Measurements from ENCODE around the gene VWA5B2.

Gene VWA5B2

DNA sequence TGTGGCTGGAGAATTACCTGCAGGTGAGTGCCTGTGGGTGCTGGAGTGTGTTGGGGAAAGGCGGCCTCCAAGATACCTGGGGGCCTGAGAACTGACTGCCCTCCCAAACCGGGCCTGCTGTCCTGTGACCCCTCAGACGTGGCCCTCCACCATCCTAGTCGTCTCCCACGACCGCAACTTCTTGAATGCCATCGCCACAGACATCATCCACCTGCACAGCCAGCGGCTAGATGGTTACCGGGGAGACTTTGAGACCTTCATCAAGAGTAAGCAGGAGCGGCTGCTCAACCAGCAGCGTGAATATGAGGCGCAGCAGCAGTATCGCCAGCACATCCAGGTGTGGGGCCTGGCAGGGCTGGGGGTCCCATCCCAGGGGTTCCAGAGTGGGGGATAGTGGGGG is 40.0 kb upstream of the VWA5B2 start:
- no peak for ATAC-seq (ENCODE audit: insufficient read depth, low read depth)
- Histone ChIP-seq H3K36me3 (ENCODE audit: insufficient read depth, low read length) (peaks cover 69% of the 10 kb centered on the region), H2AFZ (ENCODE audit: low read depth, low read length) (no peak overlapping the region), H3K9ac (ENCODE audit: low read depth, low read length) (no peak overlapping the region), H3K9me3 (ENCODE audit: insufficient read depth, low read length, severe bottlenecking) (no peaks in the 10 kb centered on the region), H3K27me3 (ENCODE audit: insufficient read depth, low read length, poor library complexity) (no peaks in the 10 kb centered on the region), H3K27ac (ENCODE audit: low read length) (no peak overlapping the region), H3K4me2 (ENCODE audit: insufficient read depth, low read length) (no peak overlapping the region), H4K20me1 (ENCODE audit: insufficient read depth, low read length) (peaks cover 22% of the 10 kb centered on the region), H3K4me3 (ENCODE audit: low read depth in 1 of 2, low read length in 2 of 2) (no peak overlapping the region), H3K79me2 (ENCODE audit: insufficient read depth, low read length) (peaks cover 33% of the 10 kb centered on the region), H3K4me1 (ENCODE audit: insufficient read depth, low read length) (peaks cover 29% of the 10 kb centered on the region)
- TF ChIP-seq, protein P1, sequence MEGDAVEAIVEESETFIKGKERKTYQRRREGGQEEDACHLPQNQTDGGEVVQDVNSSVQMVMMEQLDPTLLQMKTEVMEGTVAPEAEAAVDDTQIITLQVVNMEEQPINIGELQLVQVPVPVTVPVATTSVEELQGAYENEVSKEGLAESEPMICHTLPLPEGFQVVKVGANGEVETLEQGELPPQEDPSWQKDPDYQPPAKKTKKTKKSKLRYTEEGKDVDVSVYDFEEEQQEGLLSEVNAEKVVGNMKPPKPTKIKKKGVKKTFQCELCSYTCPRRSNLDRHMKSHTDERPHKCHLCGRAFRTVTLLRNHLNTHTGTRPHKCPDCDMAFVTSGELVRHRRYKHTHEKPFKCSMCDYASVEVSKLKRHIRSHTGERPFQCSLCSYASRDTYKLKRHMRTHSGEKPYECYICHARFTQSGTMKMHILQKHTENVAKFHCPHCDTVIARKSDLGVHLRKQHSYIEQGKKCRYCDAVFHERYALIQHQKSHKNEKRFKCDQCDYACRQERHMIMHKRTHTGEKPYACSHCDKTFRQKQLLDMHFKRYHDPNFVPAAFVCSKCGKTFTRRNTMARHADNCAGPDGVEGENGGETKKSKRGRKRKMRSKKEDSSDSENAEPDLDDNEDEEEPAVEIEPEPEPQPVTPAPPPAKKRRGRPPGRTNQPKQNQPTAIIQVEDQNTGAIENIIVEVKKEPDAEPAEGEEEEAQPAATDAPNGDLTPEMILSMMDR (IDR thresholded peaks at IDR 0.05; ENCODE audit: borderline replicate concordance, extremely low read depth, low read length, poor library complexity, severe bottlenecking), result no peak
- TF ChIP-seq EZH2 (IDR thresholded peaks at IDR 0.05; ENCODE audit: borderline replicate concordance, low read depth, low read length, severe bottlenecking), result no peak
- no peak for DNase-seq

DNA sequence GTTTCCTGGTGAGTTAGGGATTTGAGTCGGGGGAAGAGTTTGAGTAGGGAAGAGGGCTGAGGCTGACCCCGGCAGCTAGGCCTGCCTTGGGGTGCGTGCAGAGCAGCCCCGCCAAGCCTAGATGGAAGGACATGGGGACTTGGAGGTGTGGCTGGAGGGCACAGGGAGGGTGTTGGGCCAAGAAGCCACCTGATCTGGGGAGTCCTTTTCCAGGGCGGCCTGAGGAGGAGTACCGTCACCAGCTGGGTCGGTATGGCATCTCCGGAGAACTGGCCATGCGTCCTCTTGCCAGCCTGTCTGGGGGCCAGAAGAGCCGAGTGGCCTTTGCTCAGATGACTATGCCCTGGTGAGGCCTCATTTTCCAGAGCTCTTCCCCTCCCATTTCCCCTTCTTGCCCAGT is 36.5 kb upstream of the VWA5B2 start:
- no peak overlapping the region for H3K27ac ChIP-seq (ENCODE audit: low read length)
- TF ChIP-seq, protein P1 (IDR thresholded peaks at IDR 0.05; ENCODE audit: borderline replicate concordance, extremely low read depth, low read length, poor library complexity, severe bottlenecking), result no peak
- TF ChIP-seq EZH2 (IDR thresholded peaks at IDR 0.05; ENCODE audit: borderline replicate concordance, low read depth, low read length, severe bottlenecking), result no peak
- H3K9ac ChIP-seq (ENCODE audit: low read depth, low read length), result no peak overlapping the region
- H3K4me1 ChIP-seq (ENCODE audit: insufficient read depth, low read length), result peaks cover 4% of the 10 kb centered on the region; the same call in 1 of the 2 replicates
- H3K27me3 ChIP-seq (ENCODE audit: insufficient read depth, low read length, poor library complexity), result no peaks in the 10 kb centered on the region
- DNase-seq (no peak), ATAC-seq (ENCODE audit: insufficient read depth, low read depth) (no peak)
- no peak overlapping the region for H3K4me2 ChIP-seq (ENCODE audit: insufficient read depth, low read length)
- H3K79me2 ChIP-seq (ENCODE audit: insufficient read depth, low read length), result peaks cover 14% of the 10 kb centered on the region
- H3K4me3 ChIP-seq (ENCODE audit: low read depth in 1 of 2, low read length in 2 of 2), result no peak overlapping the region
- H2AFZ ChIP-seq (ENCODE audit: low read depth, low read length), result no peak overlapping the region
- H4K20me1 ChIP-seq (ENCODE audit: insufficient read depth, low read length), result peaks cover 12% of the 10 kb centered on the region
- H3K9me3 ChIP-seq (ENCODE audit: insufficient read depth, low read length, severe bottlenecking), result no peaks in the 10 kb centered on the region
- H3K36me3 ChIP-seq (ENCODE audit: insufficient read depth, low read length), result peaks cover 65% of the 10 kb centered on the region

DNA sequence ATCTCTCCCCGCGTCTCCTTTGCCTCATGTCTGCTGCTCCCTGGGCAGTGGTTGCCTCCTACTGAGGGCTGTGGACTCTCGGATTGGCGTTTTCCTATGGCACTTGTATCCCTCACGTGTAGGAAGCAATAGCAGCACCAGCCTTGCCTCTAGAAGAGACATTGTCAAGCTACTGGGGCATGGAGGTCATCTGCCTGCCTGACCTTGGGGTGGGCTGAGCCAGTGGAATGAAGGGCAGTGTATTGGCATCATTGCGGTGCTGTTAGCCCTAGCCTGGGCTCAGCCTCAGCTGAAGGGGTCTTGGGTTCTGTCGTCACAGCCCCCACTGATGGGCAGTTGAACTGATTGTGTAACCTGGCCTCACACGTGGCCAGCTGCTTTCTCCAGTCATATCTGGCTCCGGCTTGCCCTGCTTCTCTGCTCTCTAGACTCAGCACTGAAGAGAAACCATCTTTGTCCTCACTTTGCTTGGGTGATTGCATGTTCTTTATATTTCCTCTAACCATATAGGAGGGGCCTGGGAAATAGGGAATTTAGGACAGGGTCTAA is 35.3 kb upstream of the VWA5B2 start:
- TF ChIP-seq EZH2 (IDR thresholded peaks at IDR 0.05; ENCODE audit: borderline replicate concordance, low read depth, low read length, severe bottlenecking), result no peak
- TF ChIP-seq, protein P1 (IDR thresholded peaks at IDR 0.05; ENCODE audit: borderline replicate concordance, extremely low read depth, low read length, poor library complexity, severe bottlenecking), result no peak
- Histone ChIP-seq H3K27ac (ENCODE audit: low read length) (no peak overlapping the region), H3K4me2 (ENCODE audit: insufficient read depth, low read length) (no peak overlapping the region), H3K4me1 (ENCODE audit: insufficient read depth, low read length) (no peaks in the 10 kb centered on the region), H3K36me3 (ENCODE audit: insufficient read depth, low read length) (peaks cover 53% of the 10 kb centered on the region), H3K9me3 (ENCODE audit: insufficient read depth, low read length, severe bottlenecking) (no peaks in the 10 kb centered on the region), H4K20me1 (ENCODE audit: insufficient read depth, low read length) (peaks cover 9% of the 10 kb centered on the region), H3K27me3 (ENCODE audit: insufficient read depth, low read length, poor library complexity) (no peaks in the 10 kb centered on the region), H3K4me3 (ENCODE audit: low read depth in 1 of 2, low read length in 2 of 2) (no peak overlapping the region), H3K9ac (ENCODE audit: low read depth, low read length) (no peak overlapping the region), H2AFZ (ENCODE audit: low read depth, low read length) (no peak overlapping the region), H3K79me2 (ENCODE audit: insufficient read depth, low read length) (peaks cover 2% of the 10 kb centered on the region)
- ATAC-seq (ENCODE audit: insufficient read depth, low read depth), result no peak
- DNase-seq, result no peak
